ENCODE data around the gene TOP3A. TPM values are rescaled to one million over a fixed set of nuclear protein-coding genes. Genes with fewer than 3 reads are reported as not detected.

The TOP3A gene
- total and polyA plus RNA-seq, 2 of the 13 experiments (the other 11 are each of a cell fraction or from before 2014, with no cell fraction given), result 16.9 to 36.8 TPM

DNA sequence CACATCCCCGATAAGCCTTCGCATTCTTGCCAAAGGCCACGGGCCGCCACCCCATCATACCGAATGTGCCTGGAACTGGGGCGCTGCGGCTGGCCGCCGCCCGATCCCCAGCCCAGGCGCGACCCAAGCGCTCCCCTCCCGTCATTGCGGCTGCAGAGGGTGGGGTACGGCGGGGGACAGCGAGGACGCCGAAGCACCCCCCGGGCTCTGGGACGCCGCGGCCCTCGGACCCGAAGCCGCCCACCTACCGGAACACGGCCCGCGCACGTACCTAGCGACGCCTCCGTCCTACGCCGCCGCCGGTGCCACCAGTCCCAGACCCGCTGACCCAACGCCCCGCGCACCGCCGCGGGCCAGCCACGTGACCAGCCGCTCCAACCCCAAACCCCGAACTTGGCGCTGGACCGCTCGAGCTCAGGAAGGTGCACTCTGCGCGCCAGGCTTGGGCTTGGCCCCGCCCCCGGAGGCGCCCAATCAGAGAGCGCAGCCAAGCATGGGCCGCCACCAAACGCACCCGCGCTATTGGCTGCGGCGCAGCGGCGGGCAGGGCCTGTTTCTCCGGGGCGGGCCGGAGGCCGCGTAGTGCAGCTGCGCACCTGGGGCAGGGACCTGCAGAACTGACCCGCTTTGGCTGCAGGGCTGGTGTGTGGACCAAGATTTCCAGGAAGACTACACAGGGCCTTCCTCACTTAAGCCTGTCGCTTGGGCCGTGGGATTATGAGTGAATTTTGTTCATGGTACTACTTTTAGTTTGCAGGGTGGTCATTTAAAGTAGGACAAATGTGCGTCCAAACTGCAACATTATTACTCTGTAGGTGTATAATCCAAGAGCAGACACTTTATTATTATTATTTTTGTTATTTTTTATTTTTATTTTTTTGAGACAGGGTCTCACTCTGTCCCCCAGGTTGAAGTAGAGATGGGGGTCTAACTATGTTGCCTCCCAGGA lies 48.6 kb upstream of the TOP3A start, which contains the start of gene SHMT1 (continued):
- no peak for TF ChIP-seq ZNF550 (CRISPR knock-in tag; IDR thresholded peaks at IDR 0.05; ENCODE audit: borderline replicate concordance)
- TF ChIP-seq NR2C2 (CRISPR knock-in tag; IDR thresholded peaks at IDR 0.05; ENCODE audit: borderline replicate concordance), result 0 out of 2 replicates have a peak, but pooled peaks have one; percentile 11
- peak; percentile 75; the same call in 1 of the 2 replicates for TF ChIP-seq BRCA1 (CRISPR knock-in tag; IDR thresholded peaks at IDR 0.05)
- TF ChIP-seq MLLT10 (CRISPR knock-in tag; IDR thresholded peaks at IDR 0.05), result no peak
- TF ChIP-seq SMARCC2 (IDR thresholded peaks at IDR 0.05), result no peak
- peak; percentile 92 for TF ChIP-seq ZNF430 (CRISPR knock-in tag; IDR thresholded peaks at IDR 0.05)
- TF ChIP-seq ZNF101 (CRISPR knock-in tag; IDR thresholded peaks at IDR 0.05; ENCODE audit: borderline replicate concordance, low read depth), result 0 out of 2 replicates have a peak, but pooled peaks have one; percentile 41
- TF ChIP-seq BHLHE40 (IDR thresholded peaks at IDR 0.05; ENCODE audit: low read length), result peak; percentile 49
- peak; percentile 75; the same call in 1 of the 2 replicates for TF ChIP-seq DMAP1 (CRISPR knock-in tag; IDR thresholded peaks at IDR 0.05)
- TF ChIP-seq ONECUT2 (CRISPR knock-in tag; IDR thresholded peaks at IDR 0.05), result no peak
- peak; percentile 59; the same call in 1 of the 2 replicates for TF ChIP-seq ZFP37 (CRISPR knock-in tag; IDR thresholded peaks at IDR 0.05; ENCODE audit: borderline replicate concordance)
- TF ChIP-seq ZSCAN21 (CRISPR knock-in tag; IDR thresholded peaks at IDR 0.05; ENCODE audit: borderline replicate concordance), result peak; percentile 90
- peak; percentile 57 for TF ChIP-seq ISL2 (CRISPR knock-in tag; IDR thresholded peaks at IDR 0.05)
- no peak for TF ChIP-seq ZNF317 (CRISPR knock-in tag; IDR thresholded peaks at IDR 0.05)
- TF ChIP-seq, protein P1, sequence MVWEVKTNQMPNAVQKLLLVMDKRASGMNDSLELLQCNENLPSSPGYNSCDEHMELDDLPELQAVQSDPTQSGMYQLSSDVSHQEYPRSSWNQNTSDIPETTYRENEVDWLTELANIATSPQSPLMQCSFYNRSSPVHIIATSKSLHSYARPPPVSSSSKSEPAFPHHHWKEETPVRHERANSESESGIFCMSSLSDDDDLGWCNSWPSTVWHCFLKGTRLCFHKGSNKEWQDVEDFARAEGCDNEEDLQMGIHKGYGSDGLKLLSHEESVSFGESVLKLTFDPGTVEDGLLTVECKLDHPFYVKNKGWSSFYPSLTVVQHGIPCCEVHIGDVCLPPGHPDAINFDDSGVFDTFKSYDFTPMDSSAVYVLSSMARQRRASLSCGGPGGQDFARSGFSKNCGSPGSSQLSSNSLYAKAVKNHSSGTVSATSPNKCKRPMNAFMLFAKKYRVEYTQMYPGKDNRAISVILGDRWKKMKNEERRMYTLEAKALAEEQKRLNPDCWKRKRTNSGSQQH (CRISPR knock-in tag; IDR thresholded peaks at IDR 0.05; ENCODE audit: low read depth), result peak; percentile 44; the same call in 1 of the 2 replicates
- TF ChIP-seq ZNF780A (CRISPR knock-in tag; IDR thresholded peaks at IDR 0.05), result no peak
- no peak for TF ChIP-seq ZNF530 (CRISPR knock-in tag; IDR thresholded peaks at IDR 0.05; ENCODE audit: low read depth)
- TF ChIP-seq ZNF766 (CRISPR knock-in tag; IDR thresholded peaks at IDR 0.05; ENCODE audit: borderline replicate concordance), result peak; percentile 77; the same call in 1 of the 2 replicates
- TF ChIP-seq CEBPB (IDR thresholded peaks at IDR 0.05; ENCODE audit: borderline replicate concordance, low read depth, low read length), result no peak
- TF ChIP-seq ZNF660 (CRISPR knock-in tag; IDR thresholded peaks at IDR 0.05; ENCODE audit: borderline replicate concordance, low read depth), result no peak
- peak; percentile 94 for TF ChIP-seq RBFOX2 (IDR thresholded peaks at IDR 0.05; ENCODE audit: low read depth, low read length)
- TF ChIP-seq, protein P2, sequence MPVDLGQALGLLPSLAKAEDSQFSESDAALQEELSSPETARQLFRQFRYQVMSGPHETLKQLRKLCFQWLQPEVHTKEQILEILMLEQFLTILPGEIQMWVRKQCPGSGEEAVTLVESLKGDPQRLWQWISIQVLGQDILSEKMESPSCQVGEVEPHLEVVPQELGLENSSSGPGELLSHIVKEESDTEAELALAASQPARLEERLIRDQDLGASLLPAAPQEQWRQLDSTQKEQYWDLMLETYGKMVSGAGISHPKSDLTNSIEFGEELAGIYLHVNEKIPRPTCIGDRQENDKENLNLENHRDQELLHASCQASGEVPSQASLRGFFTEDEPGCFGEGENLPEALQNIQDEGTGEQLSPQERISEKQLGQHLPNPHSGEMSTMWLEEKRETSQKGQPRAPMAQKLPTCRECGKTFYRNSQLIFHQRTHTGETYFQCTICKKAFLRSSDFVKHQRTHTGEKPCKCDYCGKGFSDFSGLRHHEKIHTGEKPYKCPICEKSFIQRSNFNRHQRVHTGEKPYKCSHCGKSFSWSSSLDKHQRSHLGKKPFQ (CRISPR knock-in tag; IDR thresholded peaks at IDR 0.05; ENCODE audit: insufficient replicate concordance), result peak; percentile 5
- TF ChIP-seq MAZ (IDR thresholded peaks at IDR 0.05; ENCODE audit: borderline replicate concordance, low read depth, low read length), result no peak
- peak; percentile 85; the same call in 1 of the 2 replicates for TF ChIP-seq MAZ (CRISPR knock-in tag; IDR thresholded peaks at IDR 0.05; ENCODE audit: low read depth)
- TF ChIP-seq ZNF33A (CRISPR knock-in tag; IDR thresholded peaks at IDR 0.05; ENCODE audit: borderline replicate concordance), result no peak
- 0 out of 2 replicates have a peak, but pooled peaks have one; percentile 55 for TF ChIP-seq PRMT3 (CRISPR knock-in tag; IDR thresholded peaks at IDR 0.05; ENCODE audit: borderline replicate concordance, low read depth)
- TF ChIP-seq ZNF850 (CRISPR knock-in tag; conservative IDR thresholded peaks at IDR 0.05), result 0 out of 2 replicates have a peak, but pooled peaks have one; percentile 41
- TF ChIP-seq TCF7L2 (IDR thresholded peaks at IDR 0.05; ENCODE audit: low read depth, low read length), result no peak

All from HepG2 (cell line).